GM18520 (cell line): ENCODE measurements around the gene ANO2.

Experiments
- ATAC-seq: cut with Tn5 transposase; IDR thresholded peaks from one replicate; pipeline ENCODE4 v1.9.1; 2021; ENCODE audit not compliant: unreplicated experiment

Gene ANO2

DNA sequence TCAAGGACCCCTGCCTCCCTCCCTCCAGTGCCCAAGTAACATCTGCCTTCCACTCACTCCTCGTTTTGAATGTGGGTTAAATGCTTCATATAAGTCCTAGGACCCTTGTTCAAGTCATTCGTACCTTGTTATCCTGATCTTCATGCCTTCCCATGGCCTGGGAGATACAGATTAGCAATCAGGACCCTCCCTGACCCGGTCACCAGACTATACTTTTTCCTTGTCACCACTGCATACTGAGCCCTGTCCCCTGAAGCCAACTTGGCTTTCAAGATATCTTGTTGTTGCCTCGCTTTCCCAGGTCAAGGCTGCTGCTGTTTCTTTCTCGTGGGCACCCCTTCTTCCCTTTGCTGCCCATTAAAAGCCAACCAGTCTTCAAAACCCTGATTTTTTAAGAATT, 208.5 kb downstream of the ANO2 start:
- no peak for ATAC-seq

- no peak for ATAC-seq
These were observed 209.0 kb downstream of the ANO2 start for GRCh38 chr12:5736016-5736415.

GRCh38 chr12:5733916-5734315, 211.1 kb downstream of the ANO2 start:
- no peak for ATAC-seq

DNA sequence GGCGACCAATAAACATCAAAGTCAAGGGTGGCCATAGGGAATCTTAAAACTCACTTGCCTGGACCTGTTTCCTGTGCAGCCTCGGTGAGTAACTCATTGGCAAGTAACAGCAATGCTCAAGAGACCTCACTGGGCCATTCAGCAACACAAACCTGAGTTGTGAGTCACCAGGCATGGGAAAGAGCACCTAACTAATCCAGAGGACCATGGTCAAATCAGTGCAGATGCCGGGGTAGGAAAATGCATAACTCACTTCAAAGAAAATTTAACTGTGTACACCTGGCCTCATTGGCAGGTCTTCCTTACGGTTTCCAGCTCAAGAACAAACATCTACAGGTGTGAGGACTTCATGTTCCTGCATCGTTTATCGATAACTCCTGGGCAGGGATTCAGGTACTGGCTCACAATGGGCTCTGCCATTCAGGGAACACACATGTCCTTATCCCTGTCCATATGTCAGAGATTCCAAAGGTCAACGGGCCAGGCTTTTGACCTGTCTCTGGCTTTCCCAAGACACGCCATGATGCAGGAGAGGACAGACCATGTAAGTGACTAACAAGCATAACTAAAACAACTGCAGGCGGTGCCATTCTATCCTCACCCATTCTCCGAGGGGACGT, 211.8 kb downstream of the ANO2 start:
- no peak for ATAC-seq

DNA sequence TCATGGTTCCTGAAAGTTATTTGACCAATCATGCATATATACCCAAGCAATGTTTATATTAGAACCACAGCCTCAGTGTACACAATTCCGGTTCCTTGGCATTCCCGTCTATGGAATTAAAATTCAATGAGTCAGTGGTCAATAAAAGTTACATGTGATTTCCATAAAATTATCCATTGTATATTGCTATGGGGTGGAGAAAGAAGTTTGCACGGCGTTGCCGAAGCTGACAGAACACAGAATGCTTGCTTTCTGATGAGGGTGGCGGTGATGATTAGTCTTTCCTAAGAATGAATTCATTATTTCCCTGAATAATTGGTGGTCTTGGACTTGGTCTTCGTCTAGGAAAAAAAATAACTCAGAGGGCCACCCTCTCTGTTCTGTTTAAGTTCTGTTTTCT, 214.1 kb downstream of the ANO2 start:
- no peak for ATAC-seq

GRCh38 chr12:5723711-5724252, 221.3 kb downstream of the ANO2 start:
- ATAC-seq, result no peak

DNA sequence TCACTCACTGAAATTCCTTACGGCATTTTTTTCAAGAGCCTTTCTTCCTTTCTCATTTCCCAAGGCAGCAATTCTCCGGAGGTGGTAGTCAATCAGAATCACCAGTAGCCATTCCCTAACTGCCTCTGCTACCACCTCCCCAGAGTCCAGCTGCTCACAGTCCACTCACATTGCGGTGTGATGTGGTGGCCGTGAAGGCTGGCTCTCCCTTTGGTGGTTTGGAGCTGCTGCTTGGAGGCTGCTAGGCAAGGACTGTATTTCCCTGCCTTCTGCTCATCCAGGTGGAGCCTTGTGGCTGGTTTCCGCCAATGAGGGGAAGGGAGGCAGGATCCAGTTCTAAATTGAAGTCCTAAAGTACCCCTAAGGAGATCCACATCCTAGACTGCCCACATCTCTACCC, 222.0 kb downstream of the ANO2 start:
- no peak for ATAC-seq

GRCh38 chr12:5720381-5721005, 224.6 kb downstream of the ANO2 start:
- no peak for ATAC-seq

DNA sequence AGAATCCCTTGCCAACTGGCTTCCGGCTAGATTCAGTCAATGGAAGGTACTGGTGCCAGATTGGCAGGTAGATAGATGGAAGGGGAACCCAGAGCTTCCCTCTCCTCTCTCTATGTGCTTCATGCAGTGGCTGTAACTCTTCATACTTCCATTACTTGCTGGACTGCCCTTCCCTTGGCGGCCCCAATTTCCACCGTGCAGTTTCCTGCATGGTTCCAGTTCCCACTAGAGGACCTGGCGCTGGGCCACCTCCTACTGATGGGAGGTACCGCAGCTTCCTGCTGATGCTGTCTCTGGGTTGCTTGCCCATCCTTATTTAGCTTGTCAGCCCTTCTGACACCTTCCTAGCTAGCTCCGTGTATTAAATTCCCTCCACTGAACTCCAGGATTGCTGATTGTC, 226.4 kb downstream of the ANO2 start:
- no peak for ATAC-seq

- ATAC-seq, result no peak
These were observed 227.0 kb downstream of the ANO2 start for GRCh38 chr12:5718073-5718472.

DNA sequence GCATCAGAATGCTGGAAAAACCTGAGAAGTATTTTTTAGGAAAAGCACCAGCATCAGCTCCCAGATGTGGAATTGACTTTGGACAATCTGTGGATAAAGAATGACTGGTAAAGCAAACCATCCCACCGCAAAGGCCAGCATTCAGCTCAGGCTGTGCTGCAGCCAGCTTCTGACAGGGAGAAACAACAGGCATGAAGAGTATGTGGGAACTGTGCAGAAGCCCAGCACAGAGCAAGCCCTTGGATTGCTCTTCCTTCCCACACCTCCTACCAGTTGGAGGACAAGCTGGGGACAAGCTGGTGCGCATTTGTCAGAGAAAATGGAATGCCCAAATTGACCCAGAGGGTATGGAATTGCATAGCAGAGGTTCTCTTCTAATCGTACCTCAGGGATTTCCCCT, 228.1 kb downstream of the ANO2 start:
- ATAC-seq, result no peak

DNA sequence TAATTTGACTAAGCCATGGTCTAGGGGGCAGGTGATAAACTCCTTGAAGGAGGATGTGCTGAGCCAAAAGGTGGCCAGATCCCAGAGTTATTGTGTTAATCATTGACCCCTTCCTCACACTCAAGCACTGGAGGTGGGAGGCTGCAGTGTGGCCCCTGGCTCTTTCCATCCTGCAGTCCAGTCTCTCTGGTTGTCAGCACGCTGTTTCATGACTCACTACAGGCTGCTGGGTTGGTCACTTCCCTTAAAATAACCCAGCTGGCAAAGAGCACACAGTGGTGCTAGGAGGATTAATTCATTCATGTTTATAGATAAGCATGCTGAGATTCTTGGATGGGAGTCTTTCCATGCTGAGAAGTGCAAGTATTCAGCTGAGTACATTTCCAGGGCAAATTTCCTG, 228.9 kb downstream of the ANO2 start:
- no peak for ATAC-seq

DNA sequence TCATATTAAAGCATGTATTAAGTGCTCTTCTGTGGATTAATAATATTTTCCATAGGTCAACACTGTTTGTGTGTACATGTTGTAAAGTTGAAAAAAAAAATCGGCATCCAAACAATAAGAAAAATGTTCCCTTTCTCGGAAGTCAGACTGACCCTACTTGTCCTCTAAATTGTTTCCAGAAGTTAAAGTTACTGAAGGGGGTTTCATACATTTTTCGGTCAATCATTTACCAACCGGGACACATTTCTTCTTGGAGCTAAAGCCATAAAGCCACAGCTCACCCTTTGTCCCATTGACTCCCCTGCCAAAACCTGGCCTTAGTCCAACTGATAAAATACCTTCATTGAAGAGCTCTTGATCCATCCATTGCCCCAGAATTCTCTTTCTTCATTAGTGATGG, 230.0 kb downstream of the ANO2 start:
- ATAC-seq, result no peak

- no peak for ATAC-seq
These were observed 231.4 kb downstream of the ANO2 start for GRCh38 chr12:5713599-5714081.

DNA sequence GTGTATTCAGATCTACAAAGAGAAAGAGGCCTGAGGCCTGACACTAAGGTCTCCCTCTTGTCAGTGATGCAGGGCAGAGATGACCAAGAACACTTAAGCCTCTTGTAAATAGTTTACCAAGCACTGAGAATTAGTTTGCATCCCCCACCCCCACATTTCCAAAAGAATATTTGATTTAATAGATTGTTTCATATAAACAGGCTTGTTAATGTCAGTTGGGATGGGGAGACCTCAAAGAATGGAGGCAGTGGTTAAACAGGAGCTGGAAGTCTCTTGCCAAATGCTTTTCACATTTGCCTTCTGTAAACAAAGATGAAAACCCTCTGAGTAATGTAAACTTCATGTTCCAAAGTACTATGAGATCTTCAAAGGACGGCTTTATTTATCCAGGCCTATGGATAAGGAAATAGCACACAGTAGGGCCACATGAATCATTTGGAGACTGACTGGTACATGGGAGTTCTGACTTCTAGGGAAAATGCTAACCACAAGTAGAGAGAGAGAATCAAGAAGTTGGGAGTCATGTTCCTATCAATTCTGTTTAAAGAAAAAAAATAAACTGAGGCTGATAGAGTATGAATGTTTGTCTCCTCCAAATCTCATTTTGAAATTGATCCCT, 234.7 kb downstream of the ANO2 start:
- ATAC-seq, result no peak

DNA sequence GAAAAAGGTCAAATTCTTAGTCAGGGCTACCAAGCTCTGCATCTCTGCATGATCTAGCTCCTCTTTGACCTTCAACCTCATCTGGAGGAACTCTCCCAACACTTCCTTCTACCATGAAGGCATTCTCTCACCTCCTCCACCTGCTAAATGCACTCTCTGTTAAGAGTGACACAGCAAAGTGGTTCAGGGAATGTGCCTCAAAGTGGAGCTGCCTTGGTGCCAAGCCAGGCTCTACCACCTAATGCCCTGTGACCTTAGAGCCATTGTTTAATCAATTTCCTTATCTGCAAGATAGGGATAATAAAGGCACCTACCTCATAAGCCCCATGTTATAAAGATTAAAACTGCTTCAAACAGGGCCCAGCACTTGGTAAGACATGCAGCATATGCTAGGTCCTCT, 236.7 kb downstream of the ANO2 start:
- ATAC-seq, result no peak

- ATAC-seq, result no peak
These were observed 238.8 kb downstream of the ANO2 start for GRCh38 chr12:5706247-5706646.

- no peak for ATAC-seq
These were observed 239.3 kb downstream of the ANO2 start for GRCh38 chr12:5705791-5706190.

- no peak for ATAC-seq
These were observed 250.2 kb downstream of the ANO2 start for GRCh38 chr12:5694759-5695409.

- no peak for ATAC-seq
These were observed 252.2 kb downstream of the ANO2 start for GRCh38 chr12:5692850-5693249.

GRCh38 chr12:5691943-5692342, 253.1 kb downstream of the ANO2 start:
- ATAC-seq, result no peak

- ATAC-seq, result no peak
These were observed 254.8 kb downstream of the ANO2 start for GRCh38 chr12:5690240-5690639.
